Measurements from ENCODE around the gene EIF2D.

- TF ChIP-seq POLR2A (IDR thresholded peaks at IDR 0.05; ENCODE audit: low read depth, low read length) (no peak), POLR2AphosphoS5 (IDR thresholded peaks at IDR 0.05; ENCODE audit: low read depth, low read length) (no peak), TAF1 (IDR thresholded peaks at IDR 0.05; ENCODE audit: borderline replicate concordance, low read depth, low read length) (no peak)
Measured at GRCh38 chr1:206600527-206600926, 11.7 kb downstream of the EIF2D start.
